Liver (tissue), 3 donors: ENCODE measurements around the gene KIAA0930.

Source experiments
- FOXA1 ChIP-seq: IDR thresholded peaks from 2 replicates; pipeline ENCODE4 v1.6.1; 2016; ENCODE audit warnings: antibody characterized with exemption
- GABPA ChIP-seq, 2 donors: IDR thresholded peaks in 1 of 2; conservative IDR thresholded peaks in 1 of 2; 2 replicates each; pipeline ENCODE4 v1.6.1; 2016; ENCODE audit warnings: antibody characterized with exemption in 2 of 2, mild to moderate bottlenecking in 1 of 2, moderate library complexity in 1 of 2
- HNF4G ChIP-seq: IDR thresholded peaks from 2 replicates; pipeline ENCODE4 v1.6.1; 2016; ENCODE audit warnings: antibody characterized with exemption
- MAX ChIP-seq: IDR thresholded peaks from 2 replicates; pipeline ENCODE4 v1.6.1; 2016; ENCODE audit warnings: antibody characterized with exemption
- RXRA ChIP-seq, 2 donors: IDR thresholded peaks; 2 replicates each; pipeline ENCODE4 v1.6.1; 2017 to 2018; ENCODE audit warnings: antibody characterized with exemption in 2 of 2, mild to moderate bottlenecking in 1 of 2
- TAF1 ChIP-seq: conservative IDR thresholded peaks from 2 replicates; pipeline ENCODE4 v1.6.1; 2016; ENCODE audit warnings: antibody characterized with exemption, mild to moderate bottlenecking
- YY1 ChIP-seq: IDR thresholded peaks from 2 replicates; pipeline ENCODE4 v1.6.1; 2016; ENCODE audit warnings: antibody characterized with exemption, mild to moderate bottlenecking
- TF ChIP-seq, protein P1 (sequence below): IDR thresholded peaks from 2 replicates; pipeline ENCODE4 v1.6.1; 2016; ENCODE audit warnings: antibody characterized with exemption
- TF ChIP-seq, protein P2 (sequence below): fragments of 150-350 bp; IDR thresholded peaks from 2 replicates; pipeline ENCODE4 v1.5.1; 2017; ENCODE audit warnings: improper control_type of control experiment, low read depth, low read length; ENCODE audit not compliant: missing input control
- TF ChIP-seq, protein P3 (sequence below): IDR thresholded peaks from 2 replicates; pipeline ENCODE4 v1.6.1; 2016; ENCODE audit warnings: antibody characterized with exemption
- TF ChIP-seq, protein P4 (sequence below): IDR thresholded peaks from 2 replicates; pipeline ENCODE4 v1.6.1; 2016; ENCODE audit warnings: antibody characterized with exemption, mild to moderate bottlenecking
- donor health status: healthy.
- donor health status: healthy.

DNA sequence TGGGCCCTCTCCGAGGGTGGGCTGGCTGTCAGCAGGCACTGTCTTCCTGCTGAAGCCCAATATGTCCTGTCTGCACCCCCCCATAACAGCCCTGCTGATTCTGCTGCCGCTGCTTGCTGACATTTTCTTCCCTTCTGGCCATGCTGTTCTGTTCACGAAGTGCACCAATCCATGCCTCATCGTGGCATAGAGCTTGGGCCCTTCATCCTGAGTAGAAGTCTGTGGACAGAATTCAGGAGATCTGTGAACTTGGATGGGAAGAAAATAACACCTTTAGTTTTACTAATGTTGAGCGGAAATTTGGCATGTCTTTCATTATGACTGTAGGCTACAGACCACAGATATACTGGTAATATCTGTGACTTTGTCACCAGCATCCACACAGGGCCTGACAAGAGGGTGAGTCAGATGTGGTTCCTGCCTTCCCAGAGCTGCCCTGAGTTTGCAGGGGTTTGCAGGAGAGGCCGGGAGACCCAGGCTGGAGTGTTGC lies 14.1 kb upstream of the KIAA0930 start:
- TF ChIP-seq GABPA (IDR thresholded peaks at IDR 0.05 in 1 of 2, conservative IDR thresholded peaks at IDR 0.05 in 1 of 2) (no peak), TAF1 (no peak), RXRA (IDR thresholded peaks at IDR 0.05) (no peak), HNF4G (no peak), YY1 (no peak), MAX (no peak), FOXA1 (no peak)
- TF ChIP-seq, protein P1, sequence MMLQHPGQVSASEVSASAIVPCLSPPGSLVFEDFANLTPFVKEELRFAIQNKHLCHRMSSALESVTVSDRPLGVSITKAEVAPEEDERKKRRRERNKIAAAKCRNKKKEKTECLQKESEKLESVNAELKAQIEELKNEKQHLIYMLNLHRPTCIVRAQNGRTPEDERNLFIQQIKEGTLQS, result no peak
- TF ChIP-seq, protein P2, sequence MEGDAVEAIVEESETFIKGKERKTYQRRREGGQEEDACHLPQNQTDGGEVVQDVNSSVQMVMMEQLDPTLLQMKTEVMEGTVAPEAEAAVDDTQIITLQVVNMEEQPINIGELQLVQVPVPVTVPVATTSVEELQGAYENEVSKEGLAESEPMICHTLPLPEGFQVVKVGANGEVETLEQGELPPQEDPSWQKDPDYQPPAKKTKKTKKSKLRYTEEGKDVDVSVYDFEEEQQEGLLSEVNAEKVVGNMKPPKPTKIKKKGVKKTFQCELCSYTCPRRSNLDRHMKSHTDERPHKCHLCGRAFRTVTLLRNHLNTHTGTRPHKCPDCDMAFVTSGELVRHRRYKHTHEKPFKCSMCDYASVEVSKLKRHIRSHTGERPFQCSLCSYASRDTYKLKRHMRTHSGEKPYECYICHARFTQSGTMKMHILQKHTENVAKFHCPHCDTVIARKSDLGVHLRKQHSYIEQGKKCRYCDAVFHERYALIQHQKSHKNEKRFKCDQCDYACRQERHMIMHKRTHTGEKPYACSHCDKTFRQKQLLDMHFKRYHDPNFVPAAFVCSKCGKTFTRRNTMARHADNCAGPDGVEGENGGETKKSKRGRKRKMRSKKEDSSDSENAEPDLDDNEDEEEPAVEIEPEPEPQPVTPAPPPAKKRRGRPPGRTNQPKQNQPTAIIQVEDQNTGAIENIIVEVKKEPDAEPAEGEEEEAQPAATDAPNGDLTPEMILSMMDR, result no peak
- TF ChIP-seq, protein P3, sequence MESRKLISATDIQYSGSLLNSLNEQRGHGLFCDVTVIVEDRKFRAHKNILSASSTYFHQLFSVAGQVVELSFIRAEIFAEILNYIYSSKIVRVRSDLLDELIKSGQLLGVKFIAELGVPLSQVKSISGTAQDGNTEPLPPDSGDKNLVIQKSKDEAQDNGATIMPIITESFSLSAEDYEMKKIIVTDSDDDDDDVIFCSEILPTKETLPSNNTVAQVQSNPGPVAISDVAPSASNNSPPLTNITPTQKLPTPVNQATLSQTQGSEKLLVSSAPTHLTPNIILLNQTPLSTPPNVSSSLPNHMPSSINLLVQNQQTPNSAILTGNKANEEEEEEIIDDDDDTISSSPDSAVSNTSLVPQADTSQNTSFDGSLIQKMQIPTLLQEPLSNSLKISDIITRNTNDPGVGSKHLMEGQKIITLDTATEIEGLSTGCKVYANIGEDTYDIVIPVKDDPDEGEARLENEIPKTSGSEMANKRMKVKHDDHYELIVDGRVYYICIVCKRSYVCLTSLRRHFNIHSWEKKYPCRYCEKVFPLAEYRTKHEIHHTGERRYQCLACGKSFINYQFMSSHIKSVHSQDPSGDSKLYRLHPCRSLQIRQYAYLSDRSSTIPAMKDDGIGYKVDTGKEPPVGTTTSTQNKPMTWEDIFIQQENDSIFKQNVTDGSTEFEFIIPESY, result no peak
- TF ChIP-seq, protein P4, sequence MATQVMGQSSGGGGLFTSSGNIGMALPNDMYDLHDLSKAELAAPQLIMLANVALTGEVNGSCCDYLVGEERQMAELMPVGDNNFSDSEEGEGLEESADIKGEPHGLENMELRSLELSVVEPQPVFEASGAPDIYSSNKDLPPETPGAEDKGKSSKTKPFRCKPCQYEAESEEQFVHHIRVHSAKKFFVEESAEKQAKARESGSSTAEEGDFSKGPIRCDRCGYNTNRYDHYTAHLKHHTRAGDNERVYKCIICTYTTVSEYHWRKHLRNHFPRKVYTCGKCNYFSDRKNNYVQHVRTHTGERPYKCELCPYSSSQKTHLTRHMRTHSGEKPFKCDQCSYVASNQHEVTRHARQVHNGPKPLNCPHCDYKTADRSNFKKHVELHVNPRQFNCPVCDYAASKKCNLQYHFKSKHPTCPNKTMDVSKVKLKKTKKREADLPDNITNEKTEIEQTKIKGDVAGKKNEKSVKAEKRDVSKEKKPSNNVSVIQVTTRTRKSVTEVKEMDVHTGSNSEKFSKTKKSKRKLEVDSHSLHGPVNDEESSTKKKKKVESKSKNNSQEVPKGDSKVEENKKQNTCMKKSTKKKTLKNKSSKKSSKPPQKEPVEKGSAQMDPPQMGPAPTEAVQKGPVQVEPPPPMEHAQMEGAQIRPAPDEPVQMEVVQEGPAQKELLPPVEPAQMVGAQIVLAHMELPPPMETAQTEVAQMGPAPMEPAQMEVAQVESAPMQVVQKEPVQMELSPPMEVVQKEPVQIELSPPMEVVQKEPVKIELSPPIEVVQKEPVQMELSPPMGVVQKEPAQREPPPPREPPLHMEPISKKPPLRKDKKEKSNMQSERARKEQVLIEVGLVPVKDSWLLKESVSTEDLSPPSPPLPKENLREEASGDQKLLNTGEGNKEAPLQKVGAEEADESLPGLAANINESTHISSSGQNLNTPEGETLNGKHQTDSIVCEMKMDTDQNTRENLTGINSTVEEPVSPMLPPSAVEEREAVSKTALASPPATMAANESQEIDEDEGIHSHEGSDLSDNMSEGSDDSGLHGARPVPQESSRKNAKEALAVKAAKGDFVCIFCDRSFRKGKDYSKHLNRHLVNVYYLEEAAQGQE, result no peak
